A549 (cell line): ENCODE data around the gene TSHZ3. TPM values are rescaled to one million over a fixed set of nuclear protein-coding genes. Genes with fewer than 3 reads are reported as not detected.

ENCODE experiments used
- ATAC-seq, 2 experiments: fragments of 200-7000 bp in 1 of 2; fragments of >200 bp in 1 of 2; cut with Nextera tagmentation in 1 of 2; cut with Tn5 transposase in 1 of 2; 3 replicates each; pipeline versions ENCODE4 v1.8.0 to v1.9.1; 2018 to 2020; ENCODE audit warnings: mild to moderate bottlenecking in 1 of 2, moderate library complexity in 1 of 2
- CTCF ChIA-PET: fragments of 300-600 bp; sonication (Branson Sonifier 250); formaldehyde crosslinking; extraction: SDS; loops from one replicate; lab custom pipeline; 2021; ENCODE audit warnings: antibody characterized with exemption, inconsistent platforms; lab: Yijun Ruan, JAX
- POLR2A ChIA-PET: fragments of 350-600 bp; formaldehyde crosslinking; extraction: SDS; loops from one replicate; lab custom pipeline; 2021; ENCODE audit warnings: antibody characterized with exemption, inconsistent platforms; lab: Yijun Ruan, JAX
- DNase-seq, 2 experiments: peaks; one replicate each; pipeline versions ENCODE4 v3.0.0 to v3.0.0-alpha.2; 2011 to 2016; ENCODE audit warnings: low read depth in 1 of 2, low spot score in 1 of 2
- FAIRE-seq: peaks from 2 replicates; lab custom pipeline; 2011; peaks lifted over from hg19 to GRCh38; lab: Jason Lieb, UNC
- H3K27ac ChIP-seq, 2 experiments: fragments of >200 bp; sonication (Bioruptor Twin); formaldehyde crosslinking; 3 replicates each; pipeline ENCODE4 v1.5.1; 2016 to 2017
- H3K4me1 ChIP-seq: fragments of >200 bp; sonication (Bioruptor Twin); formaldehyde crosslinking; 3 replicates; pipeline ENCODE4 v1.6.1; 2016
- H3K4me2 ChIP-seq: fragments of >200 bp; sonication (Bioruptor Twin); formaldehyde crosslinking; 3 replicates; pipeline ENCODE4 v1.6.1; 2016
- H3K4me3 ChIP-seq: fragments of >200 bp; sonication (Bioruptor Twin); formaldehyde crosslinking; 3 replicates; pipeline ENCODE4 v1.5.1; 2016
- H3K9me3 ChIP-seq: fragments of >200 bp; sonication (Bioruptor Twin); formaldehyde crosslinking; 3 replicates; pipeline ENCODE4 v1.6.1; 2016
- CBX8 ChIP-seq: fragments of 200-600 bp; sonication (generic); IDR thresholded peaks from 2 replicates; pipeline ENCODE4 v1.6.1; 2016
- CHD4 ChIP-seq: fragments of 200-600 bp; sonication (generic); IDR thresholded peaks from 2 replicates; pipeline ENCODE4 v1.6.1; 2016; ENCODE audit warnings: antibody characterized with exemption, mild to moderate bottlenecking, borderline replicate concordance
- EHMT2 ChIP-seq: fragments of 200-600 bp; sonication (generic); IDR thresholded peaks from 2 replicates; pipeline ENCODE4 v1.6.1; 2016; ENCODE audit warnings: antibody characterized with exemption, low read depth, mild to moderate bottlenecking, moderate library complexity
- FOSB ChIP-seq: fragments of 250-450 bp; sonication (Bioruptor Pico); IDR thresholded peaks from 2 replicates; pipeline ENCODE4 v1.5.0; 2020; ENCODE audit warnings: mild to moderate bottlenecking, moderate library complexity
- FOSL2 ChIP-seq, 2 experiments: fragments of 450-650 bp in 1 of 2; fragments of >200 bp in 1 of 2; sonication (Bioruptor Twin) in 1 of 2; formaldehyde crosslinking; IDR thresholded peaks; 2 replicates each; pipeline versions ENCODE4 v1.5.0 to v1.6.1; 2016 to 2020; ENCODE audit warnings: mild to moderate bottlenecking in 1 of 2, moderate library complexity in 1 of 2
- HDAC2 ChIP-seq: fragments of 200-600 bp; sonication (generic); IDR thresholded peaks from 2 replicates; pipeline ENCODE4 v1.6.1; 2016
- JUNB ChIP-seq: fragments of >200 bp; sonication (Bioruptor Twin); formaldehyde crosslinking; IDR thresholded peaks from 2 replicates; pipeline ENCODE4 v1.6.1; 2016
- KDM1A ChIP-seq: fragments of 200-600 bp; sonication (generic); IDR thresholded peaks from 2 replicates; pipeline ENCODE4 v1.6.1; 2016; ENCODE audit warnings: low read depth, mild to moderate bottlenecking
- MAFK ChIP-seq: fragments of 450-650 bp; IDR thresholded peaks from 2 replicates; pipeline ENCODE4 v1.6.1; 2014; ENCODE audit not compliant: partially characterized antibody
- POLR2A ChIP-seq: IDR thresholded peaks from 2 replicates; pipeline ENCODE4 v1.6.1; 2012; ENCODE audit warnings: mild to moderate bottlenecking, low read length
- POLR2AphosphoS2 ChIP-seq: conservative IDR thresholded peaks from 2 replicates; pipeline ENCODE4 v1.6.1; 2012; ENCODE audit warnings: low read length, improper control_type of control experiment, inconsistent platforms
- RARB ChIP-seq: fragments of 250-450 bp; sonication (Bioruptor Pico); IDR thresholded peaks from 2 replicates; pipeline ENCODE4 v1.8.0; 2021; ENCODE audit warnings: mild to moderate bottlenecking, moderate library complexity
- SMC3 ChIP-seq: fragments of >200 bp; sonication (Bioruptor Twin); formaldehyde crosslinking; IDR thresholded peaks from 3 replicates; pipeline ENCODE4 v1.6.1; 2018; ENCODE audit warnings: inconsistent platforms
- ZNF302 ChIP-seq: fragments of 250-450 bp; sonication (Bioruptor Pico); IDR thresholded peaks from 2 replicates; pipeline ENCODE4 v1.9.0; 2021; ENCODE audit warnings: inconsistent platforms, mild to moderate bottlenecking, moderate library complexity
- WGBS: methylation state at CpG from one replicate; pipeline ENCODE4 v1.1.6; 2017; ENCODE audit errors: missing lambda C conversion rate; 5-methylcytosine and 5-hydroxymethylcytosine counted together
- polyA plus RNA-seq, 4 experiments: library from polyadenylated mRNA; depleted of rRNA in 3 of 4; stranded (reverse); fragments of >200 nt; fragmentation: RNase III in 1 of 4; extraction: RNeasy Plus Mini Kit Qiagen cat#74134 plus additional on column Dnase treatment in 1 of 4; gene quantifications; 2 replicates in 3 of 4; 3 replicates in 1 of 4; pipeline ENCODE4 v1.2.3, GENCODE V29; 2011 to 2017
- TF ChIP-seq, protein P1 (sequence below): fragments of 250-450 bp; sonication (Bioruptor Pico); IDR thresholded peaks from 2 replicates; pipeline ENCODE4 v1.5.0; 2020; ENCODE audit warnings: low read depth, mild to moderate bottlenecking, moderate library complexity
- TF ChIP-seq, protein P2 (sequence below): fragments of 450-650 bp; IDR thresholded peaks from 2 replicates; pipeline ENCODE4 v1.6.1; 2014; ENCODE audit warnings: antibody characterized with exemption
- TF ChIP-seq, protein P3 (sequence below): fragments of >200 bp; sonication (Bioruptor Twin); formaldehyde crosslinking; IDR thresholded peaks from 2 replicates; pipeline ENCODE4 v1.6.1; 2016
- TF ChIP-seq, protein P4 (sequence below): IDR thresholded peaks from 2 replicates; pipeline ENCODE4 v1.6.1; 2012; ENCODE audit warnings: low read depth, borderline replicate concordance
- TF ChIP-seq, protein P5 (sequence below): fragments of 150-350 bp; IDR thresholded peaks from 2 replicates; pipeline ENCODE4 v1.6.1; 2014; ENCODE audit warnings: low read depth, mild to moderate bottlenecking, low read length

TSHZ3 gene
- polyA plus RNA-seq, 2 of the 4 experiments (the other 2 are of a cell fraction), result 0.92 to 2.0 TPM

DNA sequence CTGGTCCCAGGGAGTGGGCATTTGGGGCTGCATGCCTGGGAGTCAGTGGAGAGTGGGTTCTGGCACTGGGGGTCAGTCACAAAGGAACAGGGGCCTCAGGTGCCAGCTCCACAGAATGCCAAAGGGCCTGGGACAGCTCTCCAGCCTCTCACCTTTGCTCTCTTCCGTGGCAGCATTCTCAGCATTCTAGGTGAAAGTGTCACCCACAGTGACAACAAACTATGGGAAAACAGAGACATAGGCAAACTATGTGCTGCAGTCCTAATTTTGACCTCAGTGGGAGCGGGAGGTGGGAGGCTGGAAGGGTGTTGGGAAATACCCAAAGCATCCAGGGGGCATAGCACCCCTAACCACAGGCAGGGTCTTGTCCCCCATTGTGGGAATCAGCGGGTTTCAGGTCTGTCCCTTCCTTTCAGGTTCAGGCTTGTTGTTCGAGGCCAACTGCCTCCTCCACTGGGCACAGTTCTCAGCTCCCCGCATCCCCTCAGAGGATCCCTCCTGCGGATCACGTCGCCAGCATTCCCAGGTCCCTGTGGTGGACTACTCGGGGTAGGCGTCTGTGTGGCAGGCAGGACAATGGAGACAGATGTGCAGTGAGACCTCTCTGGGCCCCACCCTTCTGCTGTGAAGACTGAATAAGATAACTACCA is 52.4 kb downstream of the TSHZ3 start (continued):
- TF ChIP-seq, protein P1, sequence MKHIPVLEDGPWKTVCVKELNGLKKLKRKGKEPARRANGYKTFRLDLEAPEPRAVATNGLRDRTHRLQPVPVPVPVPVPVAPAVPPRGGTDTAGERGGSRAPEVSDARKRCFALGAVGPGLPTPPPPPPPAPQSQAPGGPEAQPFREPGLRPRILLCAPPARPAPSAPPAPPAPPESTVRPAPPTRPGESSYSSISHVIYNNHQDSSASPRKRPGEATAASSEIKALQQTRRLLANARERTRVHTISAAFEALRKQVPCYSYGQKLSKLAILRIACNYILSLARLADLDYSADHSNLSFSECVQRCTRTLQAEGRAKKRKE, result no peak
- TF ChIP-seq, protein P2, sequence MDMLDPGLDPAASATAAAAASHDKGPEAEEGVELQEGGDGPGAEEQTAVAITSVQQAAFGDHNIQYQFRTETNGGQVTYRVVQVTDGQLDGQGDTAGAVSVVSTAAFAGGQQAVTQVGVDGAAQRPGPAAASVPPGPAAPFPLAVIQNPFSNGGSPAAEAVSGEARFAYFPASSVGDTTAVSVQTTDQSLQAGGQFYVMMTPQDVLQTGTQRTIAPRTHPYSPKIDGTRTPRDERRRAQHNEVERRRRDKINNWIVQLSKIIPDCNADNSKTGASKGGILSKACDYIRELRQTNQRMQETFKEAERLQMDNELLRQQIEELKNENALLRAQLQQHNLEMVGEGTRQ, result no peak

DNA sequence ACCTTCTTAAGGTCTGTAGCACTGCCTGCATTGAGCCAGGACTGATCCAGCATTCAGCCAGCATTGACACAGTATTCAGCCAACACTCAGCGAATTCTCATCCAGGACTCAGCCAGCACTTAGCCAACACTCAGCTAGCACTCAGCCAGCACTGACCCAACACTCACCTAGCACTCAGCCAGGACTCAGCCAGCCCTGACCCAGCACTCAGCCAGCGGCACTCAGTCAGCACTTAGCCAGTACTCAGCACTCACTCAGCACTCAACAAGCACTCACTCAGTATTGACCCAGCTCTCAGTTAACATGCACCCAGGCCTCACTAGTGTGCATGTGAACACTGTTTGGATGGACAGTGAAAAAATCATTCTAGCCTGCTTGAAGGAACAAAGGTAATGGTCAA is 55.0 kb downstream of the TSHZ3 start:
- ATAC-seq, result no peak
- no peaks in the 10 kb centered on the region; the same call in 2 of the 3 replicates for H3K9me3 ChIP-seq
- POLR2A ChIA-PET, result no interaction called here
- H3K4me1 ChIP-seq, result no peaks in the 10 kb centered on the region
- H3K4me3 ChIP-seq, result no peak overlapping the region
- no peak for DNase-seq
- no peak overlapping the region for H3K4me2 ChIP-seq
- TF ChIP-seq RARB (CRISPR knock-in tag) (no peak), POLR2A (peak; percentile 28; the same call in 1 of the 2 replicates), ZNF302 (CRISPR knock-in tag) (no peak)
- CTCF ChIA-PET, result no interaction called here
- H3K27ac ChIP-seq, result no peak overlapping the region
- 32% methylated on average over 2 of the region's 2 CpGs for WGBS
- FAIRE-seq, result no peak

DNA sequence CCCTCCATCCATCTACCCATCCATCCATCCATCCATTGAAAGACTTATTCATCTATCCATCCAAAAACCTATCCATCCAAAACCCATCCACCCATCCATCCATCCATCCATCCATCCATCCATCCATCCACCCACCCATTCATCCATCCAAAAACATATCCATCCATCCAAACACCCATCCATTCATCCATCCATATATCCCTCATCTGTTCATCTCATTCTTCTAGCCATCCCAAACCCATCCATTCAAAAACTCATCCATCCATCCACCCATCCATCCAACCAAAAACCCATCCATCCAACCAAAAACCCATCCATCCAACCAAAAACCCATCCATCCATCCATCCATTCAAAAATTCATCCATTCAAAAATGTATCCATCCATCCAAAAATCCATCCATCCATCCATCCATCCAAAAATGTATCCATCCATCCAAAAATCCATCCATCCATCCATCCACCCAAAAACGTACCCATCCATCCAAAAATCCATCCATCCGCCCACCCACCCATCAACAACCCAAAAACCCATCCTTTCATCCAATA is 56.5 kb downstream of the TSHZ3 start:
- Histone ChIP-seq H3K4me1 (no peaks in the 10 kb centered on the region), H3K27ac (no peak overlapping the region), H3K4me3 (no peak overlapping the region), H3K4me2 (no peak overlapping the region), H3K9me3 (no peaks in the 10 kb centered on the region)
- WGBS, result 19% methylated on average over 2 of the region's 2 CpGs
- TF ChIP-seq KDM1A (no peak), CHD4 (no peak), FOSB (CRISPR knock-in tag) (no peak), MAFK (no peak), JUNB (no peak), CBX8 (no peak), HDAC2 (no peak), SMC3 (no peak), ZNF302 (CRISPR knock-in tag) (no peak), FOSL2 (IDR thresholded peaks at IDR 0.05) (no peak), FOSL2 (CRISPR knock-in tag; IDR thresholded peaks at IDR 0.05) (no peak), EHMT2 (no peak), POLR2AphosphoS2 (no peak), RARB (CRISPR knock-in tag) (no peak)
- TF ChIP-seq, protein P3, sequence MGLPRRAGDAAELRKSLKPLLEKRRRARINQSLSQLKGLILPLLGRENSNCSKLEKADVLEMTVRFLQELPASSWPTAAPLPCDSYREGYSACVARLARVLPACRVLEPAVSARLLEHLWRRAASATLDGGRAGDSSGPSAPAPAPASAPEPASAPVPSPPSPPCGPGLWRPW, result no peak
- TF ChIP-seq, protein P4, sequence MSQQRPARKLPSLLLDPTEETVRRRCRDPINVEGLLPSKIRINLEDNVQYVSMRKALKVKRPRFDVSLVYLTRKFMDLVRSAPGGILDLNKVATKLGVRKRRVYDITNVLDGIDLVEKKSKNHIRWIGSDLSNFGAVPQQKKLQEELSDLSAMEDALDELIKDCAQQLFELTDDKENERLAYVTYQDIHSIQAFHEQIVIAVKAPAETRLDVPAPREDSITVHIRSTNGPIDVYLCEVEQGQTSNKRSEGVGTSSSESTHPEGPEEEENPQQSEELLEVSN, result no peak
- TF ChIP-seq, protein P1, result no peak
- TF ChIP-seq, protein P5, sequence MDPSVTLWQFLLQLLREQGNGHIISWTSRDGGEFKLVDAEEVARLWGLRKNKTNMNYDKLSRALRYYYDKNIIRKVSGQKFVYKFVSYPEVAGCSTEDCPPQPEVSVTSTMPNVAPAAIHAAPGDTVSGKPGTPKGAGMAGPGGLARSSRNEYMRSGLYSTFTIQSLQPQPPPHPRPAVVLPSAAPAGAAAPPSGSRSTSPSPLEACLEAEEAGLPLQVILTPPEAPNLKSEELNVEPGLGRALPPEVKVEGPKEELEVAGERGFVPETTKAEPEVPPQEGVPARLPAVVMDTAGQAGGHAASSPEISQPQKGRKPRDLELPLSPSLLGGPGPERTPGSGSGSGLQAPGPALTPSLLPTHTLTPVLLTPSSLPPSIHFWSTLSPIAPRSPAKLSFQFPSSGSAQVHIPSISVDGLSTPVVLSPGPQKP, result no peak
- ChIA-PET CTCF (no interaction called here), POLR2A (no interaction called here)
- ATAC-seq (no peak), DNase-seq (no peak), FAIRE-seq (no peak)
